GM19099 (cell line): ENCODE results near the gene ARL13B.

Experiments
- POLR2A ChIP-seq: IDR thresholded peaks from 3 replicates; pipeline ENCODE4 v1.6.1; 2011; ENCODE audit warnings: low read depth; ENCODE audit not compliant: insufficient read length; ENCODE audit errors: extremely low read depth

The ARL13B gene

GRCh38 chr3:94070341-94070911 is 90.5 kb downstream of the ARL13B start:
- no peak for TF ChIP-seq POLR2A

DNA sequence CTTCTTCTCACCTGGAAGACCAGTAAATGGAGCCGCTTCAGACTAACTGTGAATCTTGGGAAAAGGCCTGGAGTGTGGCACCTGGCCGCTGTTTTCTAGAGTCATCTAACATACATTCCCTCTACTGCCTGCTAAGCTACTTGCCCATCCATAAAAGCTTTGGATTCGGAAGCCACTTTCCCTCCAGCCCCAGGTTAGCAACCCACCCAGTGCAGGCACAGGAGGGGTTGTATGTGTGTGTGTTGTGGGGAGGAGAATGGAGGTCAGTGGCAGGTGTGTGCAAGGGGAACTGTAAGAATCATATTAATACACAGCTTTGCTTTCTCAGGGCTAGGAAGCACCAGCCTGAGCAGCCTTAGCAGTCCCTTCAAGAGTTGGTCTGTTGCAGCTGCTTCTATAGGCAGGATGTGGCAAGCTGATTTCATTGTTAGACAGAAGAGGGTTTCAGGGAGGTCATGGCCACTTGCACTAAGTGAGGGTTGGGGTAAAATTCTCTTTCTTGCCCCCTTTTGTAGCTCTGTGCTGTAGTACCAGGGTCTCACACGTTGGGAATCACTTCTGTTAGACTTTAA is 91.8 kb downstream of the ARL13B start:
- no peak for TF ChIP-seq POLR2A

DNA sequence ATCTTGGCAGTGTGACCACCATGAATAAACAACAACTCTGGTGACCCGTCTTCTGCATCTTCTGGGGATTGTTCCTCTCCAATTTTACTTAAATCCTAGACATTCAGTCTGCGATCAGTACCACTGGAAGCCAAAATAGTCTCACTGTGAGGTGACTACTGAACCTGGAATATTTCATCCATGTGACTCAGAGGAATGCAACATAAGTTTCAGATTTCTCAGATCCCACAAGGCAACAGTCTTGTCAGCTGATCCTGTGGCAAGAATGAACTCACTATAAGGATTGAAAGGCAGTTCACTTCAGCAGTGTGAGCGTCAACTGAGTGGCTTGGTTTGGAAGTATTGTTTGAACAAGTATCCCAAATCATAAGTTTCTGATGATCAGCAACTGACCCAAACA is 96.1 kb downstream of the ARL13B start:
- no peak for TF ChIP-seq POLR2A

GRCh38 chr3:94081884-94082283 is 101.9 kb downstream of the ARL13B start:
- TF ChIP-seq POLR2A, result no peak

DNA sequence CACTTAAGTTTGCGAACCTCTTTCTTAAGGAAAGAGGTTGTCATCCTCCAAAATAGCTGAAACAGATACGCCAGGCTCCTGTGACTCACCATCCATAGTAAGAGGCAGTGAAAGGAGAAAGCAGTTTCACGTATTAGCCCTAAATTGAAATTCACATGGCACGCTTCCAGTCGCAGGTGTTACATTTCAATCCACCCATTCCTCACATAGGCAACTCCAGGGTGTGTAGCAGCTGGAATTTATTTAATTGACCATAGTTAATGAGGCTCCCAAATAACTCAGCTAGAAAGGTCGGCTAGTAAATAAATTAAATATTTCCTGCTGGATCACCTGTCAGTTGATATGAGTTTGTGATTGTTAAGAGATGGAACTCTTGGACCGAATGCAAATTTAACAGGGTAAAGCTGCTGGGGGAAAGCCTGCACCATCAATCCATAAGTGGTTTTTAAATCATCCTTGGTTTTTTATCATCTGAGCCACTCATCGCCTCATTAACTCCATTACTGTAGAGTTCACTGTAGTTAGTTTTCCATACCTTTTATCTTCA is 102.5 kb downstream of the ARL13B start:
- TF ChIP-seq POLR2A, result no peak

DNA sequence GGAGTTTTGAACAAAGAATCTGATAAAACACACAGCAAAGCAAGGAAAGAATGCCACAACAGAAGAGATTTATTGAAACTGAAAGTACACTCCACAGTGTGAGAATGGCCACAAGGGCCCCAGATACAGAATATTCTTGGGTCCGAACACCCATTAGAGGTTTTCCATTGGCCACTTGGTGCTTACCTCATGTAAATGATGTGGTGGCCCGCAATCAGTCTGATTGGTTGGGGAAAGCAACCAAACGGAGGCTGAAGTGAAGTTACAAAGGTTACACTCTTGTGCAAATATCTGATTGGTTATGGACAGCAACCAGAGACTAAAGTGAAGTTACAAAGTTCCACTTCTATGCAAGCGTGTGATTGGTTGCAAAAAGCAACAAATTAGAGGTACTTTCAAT is 103.3 kb downstream of the ARL13B start:
- no peak for TF ChIP-seq POLR2A

- TF ChIP-seq POLR2A, result no peak
Observed at GRCh38 chr3:94089126-94089525, 109.2 kb downstream of the ARL13B start.

- TF ChIP-seq POLR2A, result no peak
Observed at GRCh38 chr3:94092086-94092485, 112.1 kb downstream of the ARL13B start.

- TF ChIP-seq POLR2A, result no peak
Observed at GRCh38 chr3:94093151-94093550, 113.2 kb downstream of the ARL13B start.

- no peak for TF ChIP-seq POLR2A
Observed at GRCh38 chr3:94095111-94095510, 115.2 kb downstream of the ARL13B start.

DNA sequence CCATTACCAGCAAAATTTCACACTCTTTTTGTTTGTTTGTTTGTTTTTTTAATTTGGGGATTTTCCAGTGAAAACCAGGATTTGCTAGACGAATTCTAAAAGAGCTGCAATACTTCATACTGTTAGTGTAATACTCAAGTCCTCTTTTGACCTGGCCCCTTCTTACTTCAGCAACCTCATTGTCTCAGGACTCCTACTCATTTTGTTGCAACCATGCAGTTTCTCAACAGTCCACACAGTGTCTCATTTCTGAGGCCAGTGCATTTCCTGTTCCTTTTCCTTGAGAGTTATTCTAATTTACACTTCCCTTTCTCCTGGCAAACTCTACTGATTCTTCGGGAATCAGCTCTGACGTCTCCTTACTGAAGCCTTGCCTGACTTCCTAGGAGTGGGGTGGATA is 118.5 kb downstream of the ARL13B start:
- no peak for TF ChIP-seq POLR2A

GRCh38 chr3:94099311-94099710 is 119.4 kb downstream of the ARL13B start:
- no peak for TF ChIP-seq POLR2A

GRCh38 chr3:94101860-94102259 is 121.9 kb downstream of the ARL13B start:
- no peak for TF ChIP-seq POLR2A
